A549 (cell line): ENCODE measurements around the gene SEC14L6. TPM values are rescaled to one million over a fixed set of nuclear protein-coding genes. Genes with fewer than 3 reads are reported as not detected.

ENCODE experiments used
- ATAC-seq, 2 experiments: fragments of 200-7000 bp in 1 of 2; fragments of >200 bp in 1 of 2; cut with Nextera tagmentation in 1 of 2; cut with Tn5 transposase in 1 of 2; 3 replicates each; pipeline versions ENCODE4 v1.8.0 to v1.9.1; 2018 to 2020; ENCODE audit warnings: mild to moderate bottlenecking in 1 of 2, moderate library complexity in 1 of 2
- CTCF ChIA-PET: fragments of 300-600 bp; sonication (Branson Sonifier 250); formaldehyde crosslinking; extraction: SDS; loops from one replicate; lab custom pipeline; 2021; ENCODE audit warnings: antibody characterized with exemption, inconsistent platforms; lab: Yijun Ruan, JAX
- POLR2A ChIA-PET: fragments of 350-600 bp; formaldehyde crosslinking; extraction: SDS; loops from one replicate; lab custom pipeline; 2021; ENCODE audit warnings: antibody characterized with exemption, inconsistent platforms; lab: Yijun Ruan, JAX
- DNase-seq, 2 experiments: peaks; one replicate each; pipeline versions ENCODE4 v3.0.0 to v3.0.0-alpha.2; 2011 to 2016; ENCODE audit warnings: low read depth in 1 of 2, low spot score in 1 of 2
- FAIRE-seq: peaks from 2 replicates; lab custom pipeline; 2011; peaks lifted over from hg19 to GRCh38; lab: Jason Lieb, UNC
- H3K27ac ChIP-seq, 2 experiments: fragments of >200 bp; sonication (Bioruptor Twin); formaldehyde crosslinking; 3 replicates each; pipeline ENCODE4 v1.5.1; 2016 to 2017
- H3K4me1 ChIP-seq: fragments of >200 bp; sonication (Bioruptor Twin); formaldehyde crosslinking; 3 replicates; pipeline ENCODE4 v1.6.1; 2016
- H3K4me2 ChIP-seq: fragments of >200 bp; sonication (Bioruptor Twin); formaldehyde crosslinking; 3 replicates; pipeline ENCODE4 v1.6.1; 2016
- H3K4me3 ChIP-seq: fragments of >200 bp; sonication (Bioruptor Twin); formaldehyde crosslinking; 3 replicates; pipeline ENCODE4 v1.5.1; 2016
- H3K9me3 ChIP-seq: fragments of >200 bp; sonication (Bioruptor Twin); formaldehyde crosslinking; 3 replicates; pipeline ENCODE4 v1.6.1; 2016
- CEBPB ChIP-seq, 2 experiments: fragments of >200 bp in 1 of 2; sonication (Bioruptor Twin) in 1 of 2; formaldehyde crosslinking in 1 of 2; IDR thresholded peaks; 2 replicates each; pipeline ENCODE4 v1.6.1; 2012 to 2016
- CTCF ChIP-seq: fragments of >200 bp; sonication (Bioruptor Twin); formaldehyde crosslinking; IDR thresholded peaks from 3 replicates; pipeline ENCODE4 v1.5.1; 2016
- EHF ChIP-seq: fragments of 250-450 bp; sonication (Bioruptor Pico); IDR thresholded peaks from 2 replicates; pipeline ENCODE4 v1.5.0; 2020; ENCODE audit warnings: mild to moderate bottlenecking
- ESRRA ChIP-seq: fragments of 150-350 bp; IDR thresholded peaks from 2 replicates; pipeline ENCODE4 v1.6.1; 2014; ENCODE audit warnings: mild to moderate bottlenecking, low read length, borderline replicate concordance
- HOXB13 ChIP-seq: fragments of 250-450 bp; sonication (Bioruptor Pico); IDR thresholded peaks from 2 replicates; pipeline ENCODE4 v1.5.0; 2020; ENCODE audit warnings: low read depth, mild to moderate bottlenecking, moderate library complexity
- KDM1A ChIP-seq: fragments of 200-600 bp; sonication (generic); IDR thresholded peaks from 2 replicates; pipeline ENCODE4 v1.6.1; 2016; ENCODE audit warnings: low read depth, mild to moderate bottlenecking
- RAD21 ChIP-seq, 2 experiments: fragments of >200 bp in 1 of 2; sonication (Bioruptor Twin) in 1 of 2; formaldehyde crosslinking in 1 of 2; IDR thresholded peaks in 1 of 2; conservative IDR thresholded peaks in 1 of 2; 2 replicates in 1 of 2; 3 replicates in 1 of 2; pipeline ENCODE4 v1.6.1; 2012 to 2018; ENCODE audit warnings: inconsistent platforms in 1 of 2
- RARB ChIP-seq: fragments of 250-450 bp; sonication (Bioruptor Pico); IDR thresholded peaks from 2 replicates; pipeline ENCODE4 v1.8.0; 2021; ENCODE audit warnings: mild to moderate bottlenecking, moderate library complexity
- TP53 ChIP-seq: fragments of 250-450 bp; sonication (Bioruptor Pico); IDR thresholded peaks from 2 replicates; pipeline ENCODE4 v1.5.0; 2021; ENCODE audit warnings: mild to moderate bottlenecking, moderate library complexity
- ZSCAN20 ChIP-seq: fragments of 250-450 bp; sonication (Bioruptor Pico); IDR thresholded peaks from 2 replicates; pipeline ENCODE4 v1.8.0; 2022; ENCODE audit warnings: mild to moderate bottlenecking, moderate library complexity
- WGBS: methylation state at CpG from one replicate; pipeline ENCODE4 v1.1.6; 2017; ENCODE audit errors: missing lambda C conversion rate; 5-methylcytosine and 5-hydroxymethylcytosine counted together
- polyA plus RNA-seq, 4 experiments: library from polyadenylated mRNA; depleted of rRNA in 3 of 4; stranded (reverse); fragments of >200 nt; fragmentation: RNase III in 1 of 4; extraction: RNeasy Plus Mini Kit Qiagen cat#74134 plus additional on column Dnase treatment in 1 of 4; gene quantifications; 2 replicates in 3 of 4; 3 replicates in 1 of 4; pipeline ENCODE4 v1.2.3, GENCODE V29; 2011 to 2017

SEC14L6 gene
- polyA plus RNA-seq, 2 of the 4 experiments (the other 2 are of a cell fraction) = not detected

DNA sequence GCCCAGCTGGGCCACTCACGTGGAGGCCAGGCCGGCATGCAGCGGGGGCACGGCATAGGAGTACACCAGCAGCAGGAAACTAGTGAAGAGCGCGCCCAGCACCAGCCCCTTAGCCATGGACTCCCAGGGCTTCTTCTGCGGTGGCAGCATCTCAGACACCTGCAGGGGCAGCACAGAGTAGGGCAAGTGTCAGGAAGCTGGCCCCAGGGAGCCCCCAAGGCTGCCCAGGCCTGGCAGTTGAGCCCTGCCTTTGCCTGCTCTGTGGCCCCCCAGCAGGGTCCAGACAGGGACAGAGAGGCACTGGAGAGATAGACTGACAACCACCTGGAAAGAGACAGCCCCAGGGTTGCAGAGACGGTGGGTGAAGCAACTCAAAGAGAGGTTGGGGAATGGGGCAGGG, 10.7 kb upstream of the SEC14L6 start:
- FAIRE-seq = no peak
- peaks cover 26% of the 10 kb centered on the region for H3K4me1 ChIP-seq
- peak; percentile 42 to 55; a peak in 3 of 6 replicates for ATAC-seq
- TF ChIP-seq RARB (CRISPR knock-in tag) (no peak), HOXB13 (CRISPR knock-in tag) (no peak), CEBPB (IDR thresholded peaks at IDR 0.05) (no peak), RAD21 (conservative IDR thresholded peaks at IDR 0.05 in 1 of 2, IDR thresholded peaks at IDR 0.05 in 1 of 2) (no peak), ESRRA (no peak), TP53 (no peak), KDM1A (no peak)
- H3K9me3 ChIP-seq = no peaks in the 10 kb centered on the region
- H3K27ac ChIP-seq = 0 out of 6 replicates have a peak overlapping the region, but pooled peaks of 1 of the 2 experiments have one; percentile 45
- no peak for DNase-seq
- H3K4me2 ChIP-seq = no peak overlapping the region
- no peak overlapping the region for H3K4me3 ChIP-seq
- WGBS = 35% methylated on average over 1 of the region's 8 CpGs
- ChIA-PET POLR2A (interaction anchor here (0.6 kb wide), 1 partner anchor 365 kb away, joined by 6 read pairs; no protein-coding TSS in a partner anchor), CTCF (interaction anchor here (0.6 to 0.9 kb wide), 4 partner anchors 11 to 269 kb away, joined by 3 to 6 read pairs (median 3); partner anchors contain the start of gene SEC14L6)

- POLR2A ChIA-PET = no interaction called here
- 60% methylated on average over 6 of the region's 6 CpGs for WGBS
- Histone ChIP-seq H3K4me3 (no peak overlapping the region), H3K9me3 (no peaks in the 10 kb centered on the region)
- TF ChIP-seq RAD21 (conservative IDR thresholded peaks at IDR 0.05 in 1 of 2, IDR thresholded peaks at IDR 0.05 in 1 of 2) (peak in 1 of 2 experiments; percentile 39; a peak in 3 of 5 replicates), ZSCAN20 (CRISPR knock-in tag) (no peak), CTCF (0 out of 3 replicates have a peak, but pooled peaks have one; percentile 7)
- TF ChIP-seq, all 56 proteins: peak for 2
- CTCF ChIA-PET = interaction anchor here (0.7 to 1.8 kb wide), 5 partner anchors 10 to 268 kb away, joined by 3 to 5 read pairs (median 3); partner anchors contain the start of gene SEC14L6
- Histone ChIP-seq H3K4me1 (peaks cover 17% of the 10 kb centered on the region), H3K4me2 (no peak overlapping the region), H3K27ac (no peak overlapping the region)
- FAIRE-seq = no peak
- peak; percentile 54 to 78; a peak in 5 of 6 replicates for ATAC-seq
- peak in 1 of 2 experiments; percentile 43 for DNase-seq
Observed at GRCh38 chr22:30556388-30556787, 9.8 kb upstream of the SEC14L6 start.

DNA sequence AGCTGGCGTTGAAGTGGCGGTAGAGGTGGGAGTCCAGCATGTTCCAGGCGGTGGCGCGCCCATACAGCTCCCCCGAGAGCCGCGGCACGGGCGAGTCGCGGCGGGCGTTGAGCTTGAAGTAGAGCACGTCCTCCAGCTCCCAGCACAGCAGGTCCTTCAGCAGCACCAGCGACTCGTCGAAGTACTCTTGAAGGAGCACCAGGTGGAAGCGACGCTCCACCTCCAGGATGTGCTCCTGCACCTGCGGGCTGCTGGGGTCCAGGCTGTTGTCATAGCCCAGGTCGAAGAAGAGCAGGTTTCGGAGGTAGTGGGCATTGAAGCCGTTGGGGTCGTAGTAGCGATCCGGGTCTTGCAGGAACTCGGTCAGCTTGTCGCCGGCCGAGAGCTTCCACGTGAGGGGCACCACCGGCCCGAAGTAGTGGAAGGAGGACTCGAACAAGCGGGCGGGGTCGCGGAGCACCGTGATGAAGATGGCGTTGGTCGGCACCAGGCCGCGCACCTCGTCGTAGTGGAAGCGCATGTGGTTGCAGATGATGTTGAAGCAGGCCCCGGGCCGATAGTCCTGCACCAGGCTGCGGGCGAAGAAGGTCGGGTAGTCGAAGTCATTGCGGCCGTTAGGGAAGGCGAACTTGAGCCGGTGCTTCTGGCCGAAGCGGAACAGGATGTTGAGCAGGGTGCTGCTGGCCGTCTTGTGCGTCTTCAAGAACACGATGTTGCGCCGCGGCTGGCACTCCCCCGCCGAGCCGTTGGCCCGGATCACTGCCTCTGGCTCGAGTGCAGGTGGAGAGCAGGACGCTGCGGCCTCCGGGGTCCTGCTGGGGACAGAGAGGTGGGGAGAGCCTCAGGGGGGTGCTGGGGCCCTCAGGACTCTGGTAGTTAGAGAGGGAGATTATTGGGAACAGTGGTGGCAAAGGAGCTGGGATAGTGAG, 9.0 kb upstream of the SEC14L6 start:
- TF ChIP-seq RAD21 (conservative IDR thresholded peaks at IDR 0.05 in 1 of 2, IDR thresholded peaks at IDR 0.05 in 1 of 2) (peak in 1 of 2 experiments; percentile 22; a peak in 3 of 5 replicates), TP53 (no peak)
- ATAC-seq (peak in 1 of 2 experiments; percentile 33; a peak in 1 of 6 replicates), FAIRE-seq (no peak), DNase-seq (no peak)
- no peak overlapping the region for H3K27ac ChIP-seq
- no peaks in the 10 kb centered on the region for H3K9me3 ChIP-seq
- no peak overlapping the region for H3K4me3 ChIP-seq
- ChIA-PET CTCF (interaction anchor here (0.7 to 1.8 kb wide), 6 partner anchors 17 to 540 kb away, joined by 3 to 5 read pairs (median 3); no protein-coding TSS in a partner anchor), POLR2A (no interaction called here)
- no peak overlapping the region for H3K4me2 ChIP-seq
- WGBS = 95% methylated on average over 72 of the region's 73 CpGs
- peaks cover 9% of the 10 kb centered on the region for H3K4me1 ChIP-seq

DNA sequence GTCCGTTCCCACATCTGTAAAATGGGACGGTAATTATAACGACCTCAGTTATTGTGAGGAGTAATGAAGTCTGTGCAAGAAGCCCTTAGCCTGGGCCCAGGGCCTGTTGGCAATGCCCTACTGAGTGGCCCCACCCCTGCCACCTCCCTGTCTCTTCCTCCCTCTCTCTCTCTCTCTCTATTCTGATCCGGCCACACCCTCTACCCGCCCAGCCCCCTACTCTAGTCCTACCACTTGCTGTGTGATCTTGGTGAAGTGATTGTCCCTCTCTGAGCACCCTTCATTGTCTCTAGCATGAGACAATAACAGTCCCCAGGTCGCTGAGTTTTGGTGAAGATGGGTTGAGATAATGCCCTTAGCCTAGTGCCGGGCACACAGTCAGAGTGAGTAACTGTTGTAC, 7.4 kb upstream of the SEC14L6 start:
- no peak for FAIRE-seq
- no peak for TF ChIP-seq EHF (CRISPR knock-in tag)
- 63% methylated on average over 7 of the region's 7 CpGs for WGBS

More for the DNA sequence above, 7.4 kb upstream of the SEC14L6 start:
- no peaks in the 10 kb centered on the region for H3K4me1 ChIP-seq
- no peak overlapping the region for H3K27ac ChIP-seq
- ChIA-PET CTCF (interaction anchor here (1.1 to 1.5 kb wide), 2 partner anchors 19 to 31 kb away, joined by 3 read pairs; no protein-coding TSS in a partner anchor), POLR2A (no interaction called here)
- DNase-seq (no peak), ATAC-seq (no peak)
- no peaks in the 10 kb centered on the region for H3K9me3 ChIP-seq
- H3K4me3 ChIP-seq = no peak overlapping the region
- H3K4me2 ChIP-seq = no peak overlapping the region
